Kidney (tissue), 14 donors: ENCODE measurements around the gene RTEL1. TPM values are rescaled to one million over a fixed set of nuclear protein-coding genes. Genes with fewer than 3 reads are reported as not detected.

ENCODE experiments used
- DNase-seq, 5 donors: peaks; one replicate each; pipeline ENCODE4 v3.0.0-alpha.2; 2013 to 2020
- FAIRE-seq: peaks from 2 replicates; lab custom pipeline; 2012; peaks lifted over from hg19 to GRCh38; lab: Jason Lieb, UNC
- H3K27ac ChIP-seq, 2 donors: one replicate each; pipeline ENCODE4 v1.7.0; 2013; ENCODE audit warnings: low read depth in 2 of 2, low read length in 2 of 2, inconsistent platforms in 1 of 2
- H3K27me3 ChIP-seq: one replicate; pipeline ENCODE4 v1.7.1; 2013; ENCODE audit warnings: low read length, inconsistent platforms; ENCODE audit not compliant: control insufficient read depth, insufficient read depth
- H3K36me3 ChIP-seq, 3 donors: one replicate each; pipeline versions ENCODE4 v1.7.0 to v1.7.1; 2013; ENCODE audit warnings: low read length in 3 of 3, control low read depth in 1 of 3, inconsistent platforms in 1 of 3; ENCODE audit not compliant: insufficient read depth in 3 of 3, control insufficient read depth in 2 of 3
- H3K4me1 ChIP-seq, 3 donors: one replicate each; pipeline versions ENCODE4 v1.7.0 to v1.7.1; 2013; ENCODE audit warnings: low read length in 3 of 3, inconsistent platforms in 1 of 3, low read depth in 1 of 3; ENCODE audit not compliant: control insufficient read depth in 2 of 3, insufficient read depth in 2 of 3
- H3K4me3 ChIP-seq, 3 donors: one replicate each; pipeline versions ENCODE4 v1.7.0 to v1.8.1; 2013; ENCODE audit warnings: low read length in 3 of 3, control low read depth in 1 of 3, inconsistent platforms in 1 of 3
- H3K9ac ChIP-seq, 3 donors: one replicate each; pipeline versions ENCODE4 v1.7.0 to v1.7.1; 2013; ENCODE audit warnings: low read length in 3 of 3, control low read depth in 1 of 3, inconsistent platforms in 1 of 3
- H3K9me3 ChIP-seq, 3 donors: one replicate each; pipeline versions ENCODE4 v1.7.0 to v1.7.1; 2013; ENCODE audit warnings: low read length in 3 of 3, control low read depth in 1 of 3, inconsistent platforms in 1 of 3; ENCODE audit not compliant: control insufficient read depth in 2 of 3, insufficient read depth in 1 of 3
- intact Hi-C: fragments of 100-400 bp; cut with DNase I; formaldehyde crosslinking; loops from one replicate; pipeline ENCODE4 v1.11.1; 2022
- polyA plus RNA-seq: library from polyadenylated mRNA; stranded (reverse); fragments of 350-450 nt; fragmentation: Illumina TruSeq; extraction: RNeasy Lipid Tissue Mini Kit (QIAGEN cat#74804); gene quantifications from one replicate; pipeline ENCODE4 v1.2.3, GENCODE V29; 2014; ENCODE audit warnings: low read depth, low replicate concordance; ENCODE audit not compliant: insufficient read depth
- total RNA-seq: library from RNA; stranded (reverse); fragmentation: NEBNext Ultra II Directional; extraction: Animal tissue kit (Norgen Biotek cat#: 25700); gene quantifications from one replicate; pipeline ENCODE4 v1.2.1, GENCODE V29; 2021
- TF ChIP-seq, protein P1 (sequence below): IDR thresholded peaks from 3 replicates; pipeline ENCODE4 v1.5.1; 2012; ENCODE audit warnings: mild to moderate bottlenecking, moderate library complexity, borderline replicate concordance; ENCODE audit not compliant: insufficient read depth; ENCODE audit errors: extremely low read depth
- donor health status: control.
- donor health status: control.
- donor health status: control.
- donor health status: control.
- donor health status: control.
- donor health status: DM: yes; HTN: yes; CAD: no.
- donor health status: Normal renal cell carcinoma (clear cell type).

Gene RTEL1
- total and polyA plus RNA-seq, 2 donors from 2014 or later: 5.3 to 37.7 TPM

DNA sequence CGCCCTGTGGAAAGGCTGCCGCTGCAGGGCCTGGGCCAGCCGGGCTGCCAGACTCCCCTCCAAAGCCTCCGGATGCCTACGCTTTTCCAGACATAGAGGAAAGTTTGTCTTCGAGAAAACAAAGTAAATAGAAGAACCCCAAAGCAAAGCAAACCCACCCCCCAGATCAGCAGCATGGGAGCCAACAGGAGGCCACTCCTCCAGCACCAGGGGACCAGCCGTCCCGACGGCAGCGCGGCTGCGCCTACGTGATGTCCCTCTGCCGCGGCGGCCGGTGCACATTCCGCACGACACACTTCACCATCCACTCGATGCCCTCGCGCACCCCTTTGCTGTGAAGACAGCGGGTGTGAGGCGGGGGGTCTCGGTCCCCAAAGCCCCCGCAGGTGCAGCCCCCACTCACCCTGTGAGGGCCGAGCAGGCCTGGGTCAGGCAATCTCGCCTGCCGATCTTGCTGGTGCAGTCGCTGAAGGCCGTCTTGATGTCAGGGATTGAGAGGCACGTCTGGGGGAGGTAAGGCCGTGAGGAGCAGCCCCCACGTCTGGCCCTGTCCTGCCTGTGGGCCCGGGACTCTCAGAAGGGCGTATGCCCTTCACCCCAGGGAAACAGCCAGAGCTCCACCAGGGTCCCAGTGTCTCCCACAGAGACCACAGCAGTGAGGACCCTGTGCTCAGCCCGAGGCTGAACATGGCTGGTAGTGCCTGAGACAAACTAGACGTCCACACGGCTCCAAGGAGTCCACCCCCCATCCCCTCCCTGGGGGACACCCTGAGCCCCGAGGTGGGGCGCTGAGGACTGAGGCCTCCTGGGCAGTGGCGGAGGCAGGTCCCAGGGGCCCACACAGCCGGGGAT is 42.3 kb downstream of the RTEL1 start:
- intact Hi-C loops: no loop called here
- TF ChIP-seq, protein P1, sequence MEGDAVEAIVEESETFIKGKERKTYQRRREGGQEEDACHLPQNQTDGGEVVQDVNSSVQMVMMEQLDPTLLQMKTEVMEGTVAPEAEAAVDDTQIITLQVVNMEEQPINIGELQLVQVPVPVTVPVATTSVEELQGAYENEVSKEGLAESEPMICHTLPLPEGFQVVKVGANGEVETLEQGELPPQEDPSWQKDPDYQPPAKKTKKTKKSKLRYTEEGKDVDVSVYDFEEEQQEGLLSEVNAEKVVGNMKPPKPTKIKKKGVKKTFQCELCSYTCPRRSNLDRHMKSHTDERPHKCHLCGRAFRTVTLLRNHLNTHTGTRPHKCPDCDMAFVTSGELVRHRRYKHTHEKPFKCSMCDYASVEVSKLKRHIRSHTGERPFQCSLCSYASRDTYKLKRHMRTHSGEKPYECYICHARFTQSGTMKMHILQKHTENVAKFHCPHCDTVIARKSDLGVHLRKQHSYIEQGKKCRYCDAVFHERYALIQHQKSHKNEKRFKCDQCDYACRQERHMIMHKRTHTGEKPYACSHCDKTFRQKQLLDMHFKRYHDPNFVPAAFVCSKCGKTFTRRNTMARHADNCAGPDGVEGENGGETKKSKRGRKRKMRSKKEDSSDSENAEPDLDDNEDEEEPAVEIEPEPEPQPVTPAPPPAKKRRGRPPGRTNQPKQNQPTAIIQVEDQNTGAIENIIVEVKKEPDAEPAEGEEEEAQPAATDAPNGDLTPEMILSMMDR: no peak
- peak overlapping the region in 1 of 3 donors; percentile 7 for H3K9ac ChIP-seq

GRCh38 chr20:63701051-63701328 is 42.9 kb downstream of the RTEL1 start:
- no peaks in the 10 kb centered on the region for H3K9me3 ChIP-seq
- no peak overlapping the region for H3K27ac ChIP-seq
- H3K4me1 ChIP-seq: peaks cover 0 to 14% (median 0%) of the 10 kb centered on the region in 3 donors
- no peak overlapping the region for H3K4me3 ChIP-seq
- intact Hi-C loops: no loop called here
- FAIRE-seq (no peak), DNase-seq (peak in 1 of 5 donors; percentile 74)
- H3K9ac ChIP-seq: no peak overlapping the region
- TF ChIP-seq, protein P1: no peak
- no peaks in the 10 kb centered on the region for H3K27me3 ChIP-seq
- peaks cover 2 to 23% (median 11%) of the 10 kb centered on the region in 3 donors for H3K36me3 ChIP-seq

More for the DNA sequence above, 42.3 kb downstream of the RTEL1 start:
- Histone ChIP-seq H3K4me1 (peaks cover 0 to 14% (median 0%) of the 10 kb centered on the region in 3 donors), H3K9me3 (no peaks in the 10 kb centered on the region), H3K4me3 (no peak overlapping the region), H3K27ac (no peak overlapping the region), H3K36me3 (peaks cover 0 to 18% (median 11%) of the 10 kb centered on the region in 3 donors), H3K27me3 (no peaks in the 10 kb centered on the region)
- peak in 2 of 5 donors; percentile 39 to 78 for DNase-seq
- no peak for FAIRE-seq

DNA sequence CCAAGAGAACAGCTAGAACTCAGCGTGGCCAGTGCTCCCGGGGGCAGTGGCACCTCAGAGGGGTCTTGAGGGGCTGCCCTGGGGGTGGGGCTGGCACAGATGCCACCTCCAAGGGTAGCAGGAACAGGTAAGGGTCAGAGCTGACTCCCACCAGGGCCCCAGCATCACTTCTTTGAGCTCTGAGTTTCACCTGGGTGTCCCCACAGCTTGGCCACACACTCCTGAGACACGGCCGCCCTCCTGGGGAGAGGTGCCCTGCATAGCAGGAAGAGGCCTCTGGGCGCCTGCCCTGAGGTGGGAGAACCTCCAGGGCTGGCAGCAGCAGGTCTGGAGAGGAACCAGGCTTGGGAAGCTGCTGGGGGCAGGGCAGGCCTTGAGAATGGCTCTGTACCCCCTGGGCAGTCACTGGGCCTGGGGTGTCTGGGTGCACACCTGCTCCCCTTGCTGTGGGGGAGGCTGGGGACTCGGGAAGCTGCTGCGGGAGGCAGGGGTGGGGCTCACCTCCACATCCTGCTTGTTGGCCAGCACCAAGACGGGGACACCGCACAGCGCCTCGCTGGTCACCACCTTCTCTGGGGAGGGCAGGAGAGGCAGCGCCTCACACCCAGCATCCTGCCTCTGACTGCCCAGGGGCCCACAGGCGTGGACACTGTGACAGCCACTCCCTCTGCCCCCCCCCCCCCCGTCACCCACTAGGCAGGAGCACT is 43.4 kb downstream of the RTEL1 start:
- DNase-seq (peak in 2 of 5 donors; percentile 50 to 78), FAIRE-seq (no peak)
- TF ChIP-seq, protein P1: no peak
- Histone ChIP-seq H3K27ac (no peak overlapping the region), H3K4me3 (no peak overlapping the region), H3K9me3 (no peaks in the 10 kb centered on the region), H3K9ac (no peak overlapping the region), H3K36me3 (peaks cover 2 to 28% (median 11%) of the 10 kb centered on the region in 3 donors), H3K4me1 (peaks cover 0 to 13% (median 2%) of the 10 kb centered on the region in 3 donors), H3K27me3 (no peaks in the 10 kb centered on the region)
- intact Hi-C loops: no loop called here
